H1 (cell line): ENCODE results near the gene STEAP3. TPM values are rescaled to one million over a fixed set of nuclear protein-coding genes. Genes with fewer than 3 reads are reported as not detected.

Experiments used
- CTCF ChIA-PET: fragments of 300-600 bp; sonication (Branson Sonifier 250); formaldehyde crosslinking; loops from one replicate; lab custom pipeline; 2021; ENCODE audit not compliant: partially characterized antibody; lab: Charles Lee
- POLR2A ChIA-PET: fragments of 300-600 bp; sonication (Branson Sonifier 250); formaldehyde crosslinking; loops from one replicate; lab custom pipeline; 2021; ENCODE audit warnings: inconsistent platforms; ENCODE audit not compliant: partially characterized antibody; lab: Charles Lee
- DNase-seq, 2 experiments: peaks; one replicate each; pipeline versions ENCODE4 v3.0.0 to v3.0.0-alpha.2; 2010 to 2022; ENCODE audit warnings: low spot score in 2 of 2, low read depth in 1 of 2, mixed read lengths in 1 of 2
- FAIRE-seq: peaks from 2 replicates; lab custom pipeline; 2011; peaks lifted over from hg19 to GRCh38; lab: Jason Lieb, UNC
- H2AFZ ChIP-seq: 2 replicates; pipeline ENCODE4 v1.8.1; 2012; ENCODE audit warnings: low read length, inconsistent platforms
- H2AK5ac ChIP-seq: 2 replicates; pipeline ENCODE4 v1.6.1; 2013; ENCODE audit warnings: low read depth, low read length
- H2BK120ac ChIP-seq: replicated peaks from 2 replicates; pipeline ENCODE3; 2013; ENCODE audit warnings: low read depth, low read length, inconsistent platforms
- H2BK12ac ChIP-seq: 2 replicates; pipeline ENCODE4 v1.6.1; 2013; ENCODE audit warnings: low read depth, low read length
- H2BK15ac ChIP-seq: 2 replicates; pipeline ENCODE4 v1.6.1; 2013; ENCODE audit warnings: low read length
- H2BK20ac ChIP-seq: 2 replicates; pipeline ENCODE4 v1.6.1; 2013; ENCODE audit warnings: low read length
- H2BK5ac ChIP-seq: 2 replicates; pipeline ENCODE4 v1.6.1; 2013; ENCODE audit warnings: low read depth, low read length
- H3K14ac ChIP-seq: 2 replicates; pipeline ENCODE4 v1.6.1; 2013; ENCODE audit warnings: inconsistent platforms; ENCODE audit not compliant: insufficient read length
- H3K18ac ChIP-seq: 2 replicates; pipeline ENCODE4 v1.6.1; 2013; ENCODE audit warnings: low read length; ENCODE audit errors: extremely low read depth
- H3K23ac ChIP-seq: 2 replicates; pipeline ENCODE4 v1.6.1; 2013; ENCODE audit warnings: inconsistent platforms; ENCODE audit not compliant: insufficient read length
- H3K23me2 ChIP-seq: 2 replicates; pipeline ENCODE4 v1.6.1; 2013; ENCODE audit warnings: low read depth, low read length
- H3K27ac ChIP-seq: 2 replicates; pipeline ENCODE4 v1.6.1; 2011; ENCODE audit warnings: low read depth, low read length, inconsistent platforms
- H3K27me3 ChIP-seq, 4 experiments: replicated peaks in 1 of 4; 1 replicate in 1 of 4; 2 replicates in 3 of 4; pipeline versions ENCODE4 v1.6.1 to v1.8.1; 2011 to 2013; ENCODE audit warnings: low read length in 3 of 4, mild to moderate bottlenecking in 3 of 4, inconsistent platforms in 2 of 4, mixed read lengths in 2 of 4, moderate library complexity in 1 of 4; ENCODE audit not compliant: control insufficient read depth in 3 of 4, insufficient read depth in 3 of 4; ENCODE audit errors: extremely low read depth in 1 of 4
- H3K36me3 ChIP-seq, 4 experiments: 2 replicates each; pipeline versions ENCODE4 v1.6.1 to v1.8.1; 2011 to 2013; ENCODE audit warnings: mild to moderate bottlenecking in 4 of 4, low read length in 3 of 4, moderate library complexity in 2 of 4, control low read depth in 1 of 4, inconsistent platforms in 1 of 4; ENCODE audit not compliant: insufficient read depth in 4 of 4, control insufficient read depth in 2 of 4
- H3K4ac ChIP-seq: replicated peaks from 2 replicates; pipeline ENCODE3; 2013; ENCODE audit warnings: low read length, low read depth, mixed read lengths, inconsistent platforms; ENCODE audit not compliant: insufficient read length
- H3K4me1 ChIP-seq, 4 experiments: replicated peaks in 1 of 4; 1 replicate in 1 of 4; 2 replicates in 3 of 4; pipeline versions ENCODE4 v1.6.1 to v1.8.1; 2011 to 2013; ENCODE audit warnings: low read length in 3 of 4, inconsistent platforms in 2 of 4, mixed read lengths in 1 of 4; ENCODE audit not compliant: insufficient read depth in 4 of 4, control insufficient read depth in 3 of 4
- H3K4me2 ChIP-seq, 2 experiments: 2 replicates each; pipeline versions ENCODE4 v1.6.1 to v1.8.1; 2011 to 2013; ENCODE audit warnings: low read depth in 2 of 2, low read length in 2 of 2, control low read depth in 1 of 2, inconsistent platforms in 1 of 2, mild to moderate bottlenecking in 1 of 2; ENCODE audit not compliant: insufficient read depth in 1 of 2
- H3K4me3 ChIP-seq, 4 experiments: fragments of 200-600, 300-600 bp in 1 of 4; sonication (generic), shearing (Covaris generic), sonication (Bioruptor Twin) in 1 of 4; 2 replicates each; pipeline versions ENCODE4 v1.5.1 to v1.8.1; 2011 to 2016; ENCODE audit warnings: low read length in 4 of 4, low read depth in 3 of 4, control low read depth in 2 of 4, inconsistent platforms in 2 of 4, mild to moderate bottlenecking in 2 of 4, mixed read lengths in 1 of 4, moderate library complexity in 1 of 4; ENCODE audit not compliant: insufficient read depth in 2 of 4; ENCODE audit errors: extremely low read depth in 1 of 4
- H3K56ac ChIP-seq: replicated peaks from 2 replicates; pipeline ENCODE3; 2013; ENCODE audit warnings: low read depth, mild to moderate bottlenecking, mixed read lengths, low read length, inconsistent platforms; ENCODE audit not compliant: insufficient read length
- H3K79me1 ChIP-seq: 2 replicates; pipeline ENCODE4 v1.6.1; 2013; ENCODE audit warnings: low read depth, low read length, control low read depth
- H3K79me2 ChIP-seq, 2 experiments: 2 replicates each; pipeline versions ENCODE4 v1.6.1 to v1.8.1; 2012 to 2013; ENCODE audit warnings: low read length in 2 of 2, mild to moderate bottlenecking in 2 of 2, inconsistent platforms in 1 of 2; ENCODE audit not compliant: insufficient read depth in 2 of 2, control insufficient read depth in 1 of 2
- H3K9ac ChIP-seq, 4 experiments: replicated peaks in 1 of 4; 1 replicate in 1 of 4; 2 replicates in 3 of 4; pipeline versions ENCODE4 v1.6.1 to v1.8.1; 2011 to 2013; ENCODE audit warnings: low read depth in 3 of 4, low read length in 3 of 4, control low read depth in 2 of 4, mild to moderate bottlenecking in 2 of 4, moderate library complexity in 2 of 4, inconsistent platforms in 1 of 4; ENCODE audit errors: extremely low read depth in 1 of 4
- H3K9me3 ChIP-seq, 2 experiments: 2 replicates each; pipeline versions ENCODE4 v1.6.1 to v1.8.1; 2012 to 2013; ENCODE audit warnings: mild to moderate bottlenecking in 2 of 2, moderate library complexity in 2 of 2, control low read depth in 1 of 2, inconsistent platforms in 1 of 2, low read depth in 1 of 2, low read length in 1 of 2, mixed read lengths in 1 of 2; ENCODE audit not compliant: insufficient read depth in 2 of 2
- H4K20me1 ChIP-seq, 2 experiments: replicated peaks in 1 of 2; 2 replicates each; pipeline versions ENCODE3 to v1.8.1; 2011 to 2013; ENCODE audit warnings: inconsistent platforms in 2 of 2, low read length in 2 of 2, mild to moderate bottlenecking in 1 of 2; ENCODE audit not compliant: insufficient read depth in 2 of 2, control insufficient read depth in 1 of 2
- H4K5ac ChIP-seq: 2 replicates; pipeline ENCODE4 v1.6.1; 2013; ENCODE audit warnings: low read length, low read depth, mixed read lengths, inconsistent platforms; ENCODE audit not compliant: insufficient read length
- H4K8ac ChIP-seq: 2 replicates; pipeline ENCODE4 v1.8.0; 2013; ENCODE audit warnings: mild to moderate bottlenecking, moderate library complexity, low read length, inconsistent platforms; ENCODE audit not compliant: insufficient read depth; ENCODE audit errors: extremely low read depth
- H4K91ac ChIP-seq: replicated peaks from 2 replicates; pipeline ENCODE3; 2013; ENCODE audit warnings: low read length, mixed read lengths, inconsistent platforms; ENCODE audit not compliant: insufficient read length
- ASH2L ChIP-seq: fragments of 200-600, 300-600 bp; sonication (generic); IDR thresholded peaks from one replicate; pipeline ENCODE4 v1.7.1; 2017; ENCODE audit warnings: low read length
- CBX5 ChIP-seq: fragments of 300-800, 300-1000 bp; sonication (generic); IDR thresholded peaks from 2 replicates; pipeline ENCODE4 v1.7.1; 2016; ENCODE audit warnings: antibody characterized with exemption, low read length, low read depth
- CEBPB ChIP-seq: IDR thresholded peaks from 2 replicates; pipeline ENCODE4 v1.6.1; 2012; ENCODE audit warnings: low read depth, low read length
- CREB1 ChIP-seq: IDR thresholded peaks from 2 replicates; pipeline ENCODE4 v1.6.1; 2012; ENCODE audit warnings: inconsistent platforms
- CTBP2 ChIP-seq: IDR thresholded peaks from 2 replicates; pipeline ENCODE4 v1.7.0; 2011; ENCODE audit warnings: borderline replicate concordance, mild to moderate bottlenecking, moderate library complexity, mixed read lengths, low read length; ENCODE audit not compliant: insufficient read depth, insufficient read length
- EGR1 ChIP-seq: IDR thresholded peaks from 2 replicates; pipeline ENCODE4 v1.6.1; 2011; ENCODE audit warnings: low read depth, low read length, borderline replicate concordance
- FOSL1 ChIP-seq: IDR thresholded peaks from 2 replicates; pipeline ENCODE4 v1.6.1; 2011; ENCODE audit warnings: mild to moderate bottlenecking, low read depth, low read length, moderate library complexity; ENCODE audit not compliant: insufficient read depth
- GABPA ChIP-seq: IDR thresholded peaks from 2 replicates; pipeline ENCODE4 v1.6.1; 2011; ENCODE audit warnings: mild to moderate bottlenecking, low read length, moderate library complexity, borderline replicate concordance; ENCODE audit not compliant: insufficient read depth
- GTF2F1 ChIP-seq: IDR thresholded peaks from 2 replicates; pipeline ENCODE4 v1.6.1; 2012; ENCODE audit warnings: low read depth, low read length, improper control_type of control experiment, borderline replicate concordance
- HDAC6 ChIP-seq: IDR thresholded peaks from one replicate; pipeline ENCODE4 v1.7.1; 2012; ENCODE audit warnings: low read depth, mild to moderate bottlenecking, inconsistent platforms, low read length, moderate library complexity
- POU5F1 ChIP-seq: IDR thresholded peaks from 2 replicates; pipeline ENCODE4 v1.6.1; 2011; ENCODE audit warnings: low read depth, mild to moderate bottlenecking, low read length, moderate library complexity
- RNF2 ChIP-seq: fragments of 200-900, 300-1000 bp; sonication (generic); IDR thresholded peaks from 2 replicates; pipeline ENCODE4 v1.7.1; 2016; ENCODE audit warnings: borderline replicate concordance, low read depth, mild to moderate bottlenecking, antibody characterized with exemption, low read length; ENCODE audit not compliant: poor library complexity, severe bottlenecking; ENCODE audit errors: missing control alignments
- SIX5 ChIP-seq: IDR thresholded peaks from 2 replicates; pipeline ENCODE4 v1.6.1; 2011; ENCODE audit warnings: mild to moderate bottlenecking, low read depth, low read length
- SP2 ChIP-seq: IDR thresholded peaks from 2 replicates; pipeline ENCODE4 v1.6.1; 2012; ENCODE audit warnings: mild to moderate bottlenecking, low read length, inconsistent platforms
- TCF12 ChIP-seq: IDR thresholded peaks from 2 replicates; pipeline ENCODE4 v1.6.1; 2011; ENCODE audit warnings: low read depth, mild to moderate bottlenecking, low read length
- WGBS, 2 experiments: shearing (Covaris generic) in 1 of 2; methylation state at CpG; one replicate each; pipeline versions ENCODE4 v1.1.6 to v1.1.7; 2013 to 2015; ENCODE audit warnings: low lambda C conversion rate in 2 of 2, mixed read lengths in 2 of 2, inconsistent platforms in 1 of 2, low coverage in 1 of 2, missing lambda C conversion rate in 1 of 2; ENCODE audit not compliant: insufficient replicate concordance in 2 of 2, insufficient coverage in 1 of 2, insufficient read length in 1 of 2; ENCODE audit errors: extremely low coverage in 1 of 2, missing lambda C conversion rate in 1 of 2; 5-methylcytosine and 5-hydroxymethylcytosine counted together
- polyA plus RNA-seq, 7 experiments: library from polyadenylated mRNA; depleted of rRNA in 3 of 7; stranded (reverse) in 5 of 7; unstranded in 2 of 7; fragments of >200 nt in 5 of 7; fragments of 200-250 nt in 2 of 7; gene quantifications; 1 replicate in 5 of 7; 2 replicates in 1 of 7; 4 replicates in 1 of 7; pipeline versions ENCODE4 v1.2.1 to v1.2.3, GENCODE V29; 2011 to 2013; ENCODE audit warnings: missing spikeins in 2 of 7, mixed read lengths in 2 of 7
- total RNA-seq: library from RNA; stranded (reverse); fragmentation: NEBNext Ultra II Directional; extraction: Animal tissue kit (Norgen Biotek cat#: 25700); gene quantifications from 2 replicates; pipeline ENCODE4 v1.2.1, GENCODE V29; 2021

The STEAP3 gene
- total and polyA plus RNA-seq, 2 of the 8 experiments (the other 6 are each of a cell fraction or from before 2014, with no cell fraction given): 21.7 to 27.9 TPM

GRCh38 chr2:119236796-119237195 is 13.2 kb downstream of the STEAP3 start:
- 75% methylated on average over 1 of the region's 1 CpG; no CpG with 5 or more reads in 1 of the 2 experiments for WGBS, 2 experiments
- POLR2A ChIA-PET: no interaction called here
- TF ChIP-seq SIX5 (no peak), POU5F1 (no peak), HDAC6 (no peak), FOSL1 (no peak), GTF2F1 (no peak), EGR1 (no peak), CBX5 (no peak), GABPA (no peak), TCF12 (no peak), CTBP2 (no peak), ASH2L (no peak), SP2 (no peak), CREB1 (no peak), CEBPB (no peak), RNF2 (no peak)

More at GRCh38 chr2:119236796-119237195, 13.2 kb downstream of the STEAP3 start:
- CTCF ChIA-PET: interaction anchor here (0.9 to 1.4 kb wide), 8 partner anchors 15 to 169 kb away, joined by 3 to 6 read pairs (median 3); no protein-coding TSS in a partner anchor
- no peak overlapping the region for H3K14ac ChIP-seq
- H2BK20ac ChIP-seq: no peak overlapping the region
- H4K20me1 ChIP-seq: peaks cover 0 to 12% of the 10 kb centered on the region in 2 experiments
- no peak overlapping the region for H4K91ac ChIP-seq
- no peak overlapping the region for H3K27ac ChIP-seq
- no peak overlapping the region for H4K5ac ChIP-seq
- H2AFZ ChIP-seq: no peak overlapping the region
- FAIRE-seq (no peak), DNase-seq (no peak)
- H3K9me3 ChIP-seq: no peaks in the 10 kb centered on the region
- no peaks in the 10 kb centered on the region for H3K79me2 ChIP-seq
- H2BK120ac ChIP-seq: no peak overlapping the region
- no peak overlapping the region for H2BK15ac ChIP-seq
- no peak overlapping the region for H3K23ac ChIP-seq
- no peak overlapping the region; a peak in 1 of 4 replicates for H3K4me2 ChIP-seq
- H3K4me1 ChIP-seq: peaks cover 11 to 34% (median 18%) of the 10 kb centered on the region in 4 experiments
- no peaks in the 10 kb centered on the region for H3K36me3 ChIP-seq
- H3K9ac ChIP-seq: no peak overlapping the region
- no peak overlapping the region for H2BK5ac ChIP-seq
- 0 out of 2 replicates have a peak, but pooled peaks cover 2% of the 10 kb centered on the region for H3K23me2 ChIP-seq
- no peak overlapping the region for H2BK12ac ChIP-seq
- H3K4me3 ChIP-seq: no peak overlapping the region
- no peak overlapping the region for H2AK5ac ChIP-seq
- H3K27me3 ChIP-seq: no peaks in the 10 kb centered on the region
- no peak overlapping the region for H4K8ac ChIP-seq
- peaks cover 7% of the 10 kb centered on the region; the same call in 1 of the 2 replicates for H3K79me1 ChIP-seq
- H3K18ac ChIP-seq: no peak overlapping the region
- no peak overlapping the region for H3K56ac ChIP-seq
- H3K4ac ChIP-seq: no peak overlapping the region
